Measurements from ENCODE around the gene AGA. TPM values are rescaled to one million over a fixed set of nuclear protein-coding genes. Genes with fewer than 3 reads are reported as not detected.

Gene AGA
- total and polyA plus RNA-seq, 2 of the 13 experiments (the other 11 are each of a cell fraction or from before 2014, with no cell fraction given): 21.9 to 22.3 TPM

- no peak for TF ChIP-seq MTF2 (CRISPR knock-in tag; IDR thresholded peaks at IDR 0.05; ENCODE audit: borderline replicate concordance)
- no peak for TF ChIP-seq ZNF552 (CRISPR knock-in tag; IDR thresholded peaks at IDR 0.05; ENCODE audit: borderline replicate concordance)
- TF ChIP-seq ZNF788 (CRISPR knock-in tag; IDR thresholded peaks at IDR 0.05; ENCODE audit: borderline replicate concordance): no peak
- no peak for TF ChIP-seq SP140L (CRISPR knock-in tag; IDR thresholded peaks at IDR 0.05; ENCODE audit: borderline replicate concordance)
- TF ChIP-seq ZNF20 (CRISPR knock-in tag; IDR thresholded peaks at IDR 0.05): no peak
- no peak for TF ChIP-seq ZNF770 (CRISPR knock-in tag; IDR thresholded peaks at IDR 0.05)
- no peak for TF ChIP-seq ZBTB40 (IDR thresholded peaks at IDR 0.05)
- TF ChIP-seq ZBTB40 (CRISPR knock-in tag; IDR thresholded peaks at IDR 0.05): no peak
- peak in 1 of 2 experiments; percentile 51; a peak in 1 of 4 replicates for TF ChIP-seq EP300 (IDR thresholded peaks at IDR 0.05; ENCODE audit: low read depth in 2 of 2, low read length in 2 of 2)
- TF ChIP-seq EP300 (CRISPR knock-in tag; IDR thresholded peaks at IDR 0.05; ENCODE audit: borderline replicate concordance): no peak; the same call in 1 of the 2 replicates
- no peak for TF ChIP-seq ZNF670 (CRISPR knock-in tag; IDR thresholded peaks at IDR 0.05; ENCODE audit: borderline replicate concordance)
- no peak for TF ChIP-seq SNAPC2 (CRISPR knock-in tag; IDR thresholded peaks at IDR 0.05)
- no peak for TF ChIP-seq ZNF354B (CRISPR knock-in tag; IDR thresholded peaks at IDR 0.05)
- peak; percentile 54 for TF ChIP-seq THAP11 (CRISPR knock-in tag; IDR thresholded peaks at IDR 0.05)
- TF ChIP-seq BRD4 (CRISPR knock-in tag; IDR thresholded peaks at IDR 0.05): no peak
- no peak for TF ChIP-seq ZFY (CRISPR knock-in tag; IDR thresholded peaks at IDR 0.05)
- TF ChIP-seq DR1 (CRISPR knock-in tag; IDR thresholded peaks at IDR 0.05): no peak
- TF ChIP-seq TP53 (CRISPR knock-in tag; conservative IDR thresholded peaks at IDR 0.05): no peak
- TF ChIP-seq EZH2 (conservative IDR thresholded peaks at IDR 0.05; ENCODE audit: low read depth, low read length): no peak
- peak; percentile 65 for TF ChIP-seq ZGPAT (CRISPR knock-in tag; IDR thresholded peaks at IDR 0.05)
Measured at GRCh38 chr4:177391953-177392352, 50.3 kb downstream of the AGA start (continued).

Data from HepG2 (cell line).